OCI-LY7 (cell line): ENCODE measurements around the gene OPN1SW. TPM values are rescaled to one million over a fixed set of nuclear protein-coding genes. Genes with fewer than 3 reads are reported as not detected.

Experiments
- BruUV-seq: library from RNA; stranded (reverse); fragments of 400-500 nt; replicated peaks from 2 replicates; lab custom pipeline; 2021; lab: Mats Ljungman, UMichigan
- CTCF ChIA-PET: fragments of 300-600 bp; sonication (Branson Sonifier 250); formaldehyde crosslinking; loops from one replicate; lab custom pipeline; 2022; ENCODE audit warnings: antibody characterized with exemption; ENCODE audit not compliant: unreplicated experiment; lab: Charles Lee
- POLR2A ChIA-PET: fragments of 300-600 bp; sonication (Branson Sonifier 250); formaldehyde crosslinking; loops from one replicate; lab custom pipeline; 2022; ENCODE audit warnings: antibody characterized with exemption; lab: Charles Lee
- DNase-seq: peaks from one replicate; pipeline ENCODE4 v3.0.0-alpha.2; 2015; ENCODE audit warnings: low spot score
- H2AFZ ChIP-seq: fragments of 200-600 bp; sonication (generic), shearing (Covaris generic); 2 replicates; pipeline ENCODE4 v1.6.1; 2014; ENCODE audit warnings: mild to moderate bottlenecking, antibody characterized with exemption, low read length, moderate library complexity
- H3K27ac ChIP-seq: fragments of 200-600 bp; sonication (generic); 2 replicates; pipeline ENCODE4 v1.5.1; 2014; ENCODE audit warnings: mixed run types, low read depth, mild to moderate bottlenecking, moderate library complexity, low read length, inconsistent platforms; ENCODE audit not compliant: poor library complexity, severe bottlenecking
- H3K36me3 ChIP-seq: fragments of 200-600 bp; sonication (generic); 2 replicates; pipeline ENCODE4 v1.6.1; 2014; ENCODE audit warnings: mild to moderate bottlenecking, antibody characterized with exemption, low read length, moderate library complexity, mixed read lengths; ENCODE audit not compliant: insufficient read depth
- H3K4me1 ChIP-seq: fragments of 200-600 bp; sonication (generic); 2 replicates; pipeline ENCODE4 v1.5.1; 2014; ENCODE audit warnings: mild to moderate bottlenecking, low read length; ENCODE audit not compliant: insufficient read depth, poor library complexity, severe bottlenecking
- H3K4me2 ChIP-seq: fragments of 200-600 bp; sonication (generic); 2 replicates; pipeline ENCODE4 v1.6.1; 2014; ENCODE audit warnings: mild to moderate bottlenecking, low read length
- H3K4me3 ChIP-seq: fragments of 200-600 bp; sonication (generic); 2 replicates; pipeline ENCODE4 v1.5.1; 2014; ENCODE audit warnings: mild to moderate bottlenecking, low read depth, low read length; ENCODE audit not compliant: poor library complexity, severe bottlenecking
- H3K79me2 ChIP-seq: fragments of 200-600 bp; sonication (generic); 2 replicates; pipeline ENCODE4 v1.6.1; 2016; ENCODE audit warnings: low read depth, mild to moderate bottlenecking, low read length, moderate library complexity, mixed read lengths; ENCODE audit not compliant: insufficient read depth
- H3K9me2 ChIP-seq: fragments of 200-600 bp; sonication (generic); 2 replicates; pipeline ENCODE4 v1.6.1; 2016; ENCODE audit warnings: mild to moderate bottlenecking, low read length, mixed read lengths; ENCODE audit not compliant: insufficient read depth
- H3K9me3 ChIP-seq: fragments of 200-600 bp; sonication (generic); 2 replicates; pipeline ENCODE4 v1.6.1; 2014; ENCODE audit warnings: mild to moderate bottlenecking, mixed run types, low read length, mixed read lengths
- H4K20me1 ChIP-seq: fragments of 200-600 bp; sonication (generic); 2 replicates; pipeline ENCODE4 v1.6.1; 2014; ENCODE audit warnings: mild to moderate bottlenecking, antibody characterized with exemption, low read length, moderate library complexity, mixed read lengths; ENCODE audit not compliant: insufficient read depth
- EZH2phosphoT487 ChIP-seq: fragments of 200-600 bp; sonication (generic); IDR thresholded peaks from 2 replicates; pipeline ENCODE4 v1.6.1; 2018; ENCODE audit warnings: low read depth, borderline replicate concordance, mild to moderate bottlenecking, mixed run types, antibody characterized with exemption, low read length, moderate library complexity, mixed read lengths
- intact Hi-C: fragments of 100-400 bp; cut with micrococcal nuclease; formaldehyde crosslinking; loops from one replicate; pipeline ENCODE4 v1.10.0; 2022; ENCODE audit not compliant: unreplicated experiment
- total RNA-seq, 2 experiments: library from RNA; depleted of rRNA in 1 of 2; stranded (reverse); fragments of >200 nt in 1 of 2; shearing (Covaris generic) in 1 of 2; gene quantifications; 2 replicates each; pipeline ENCODE4 v1.2.3, GENCODE V29; 2014 to 2022
- TF ChIP-seq, protein P1 (sequence below): fragments of 200-600 bp; sonication (generic); conservative IDR thresholded peaks from 2 replicates; pipeline ENCODE4 v1.5.1; 2014; ENCODE audit warnings: mild to moderate bottlenecking, antibody characterized with exemption, low read length, moderate library complexity, mixed read lengths

The OPN1SW gene
- total RNA-seq, 2 experiments from 2014 or later, result not detected

DNA sequence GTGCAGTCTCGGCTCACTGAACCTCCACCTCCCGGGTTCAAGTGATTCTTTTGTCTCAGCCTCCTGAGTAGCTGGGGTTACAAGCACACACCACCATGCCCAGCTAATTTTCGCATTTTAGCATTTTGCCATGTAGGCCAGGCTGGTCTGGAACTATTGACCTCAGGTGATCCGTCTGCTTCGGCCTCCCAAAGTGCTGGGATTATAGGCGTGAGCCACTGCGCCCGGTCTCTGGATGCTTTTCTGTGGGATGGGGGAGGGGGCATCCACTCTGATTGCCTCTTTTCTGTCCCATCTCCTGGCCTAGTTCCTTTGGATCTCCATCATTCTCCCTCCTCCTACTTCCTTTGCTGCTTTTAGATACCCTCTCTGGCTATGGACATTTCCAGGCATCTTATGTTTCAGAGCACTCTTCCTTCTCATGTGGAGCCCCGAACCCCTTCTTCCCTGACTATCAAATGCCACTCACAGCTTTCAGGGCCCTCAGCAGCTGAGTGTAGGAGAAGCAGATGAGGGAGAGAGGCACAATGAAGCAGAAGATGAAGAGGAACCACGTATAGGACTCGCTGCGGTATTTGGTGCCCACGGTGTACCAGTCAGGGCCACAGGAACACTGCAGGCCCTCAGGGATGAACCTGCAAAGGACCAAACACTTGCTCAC lies 1.4 kb downstream of the OPN1SW start:
- intact Hi-C loops, result no loop called here
- BruUV-seq, result no TSS peak
- POLR2A ChIA-PET, result interaction anchor here (0.7 to 1.1 kb wide), 2 partner anchors 13 to 19 kb away, joined by 3 to 4 read pairs; no protein-coding TSS in a partner anchor

DNA sequence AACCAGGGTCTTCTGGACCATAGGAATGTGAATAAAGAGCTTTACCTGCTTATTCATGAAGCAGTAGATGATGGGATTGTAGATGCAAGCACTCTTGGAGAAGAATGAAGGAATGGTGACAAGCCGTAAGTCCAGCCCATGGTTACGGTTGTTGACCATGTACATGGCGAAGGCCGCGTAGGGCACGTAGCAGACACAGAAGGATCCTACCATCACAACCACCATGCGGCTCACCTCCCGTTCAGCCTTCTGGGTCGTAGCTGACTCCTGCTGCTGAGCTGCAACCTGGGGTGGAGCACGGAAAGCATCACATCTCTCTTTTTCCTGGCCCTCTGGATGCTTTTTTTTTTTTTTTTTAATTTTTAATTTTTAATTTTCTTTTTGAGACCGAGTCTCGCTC lies 2.0 kb downstream of the OPN1SW start:
- intact Hi-C loops, result no loop called here
- H4K20me1 ChIP-seq, result no peaks in the 10 kb centered on the region
- H3K9me3 ChIP-seq, result 0 out of 2 replicates have a peak, but pooled peaks cover 10% of the 10 kb centered on the region
- peaks cover 48% of the 10 kb centered on the region for H3K36me3 ChIP-seq
- BruUV-seq, result no TSS peak
- no peaks in the 10 kb centered on the region for H3K79me2 ChIP-seq
- TF ChIP-seq EZH2phosphoT487, result no peak
- H2AFZ ChIP-seq, result no peak overlapping the region
- no peak overlapping the region for H3K27ac ChIP-seq
- no peak overlapping the region for H3K4me3 ChIP-seq
- ChIA-PET CTCF (no interaction called here), POLR2A (interaction anchor here (0.6 to 1.1 kb wide), 3 partner anchors 13 to 634 kb away, joined by 3 to 4 read pairs (median 3); no protein-coding TSS in a partner anchor)
- H3K4me2 ChIP-seq, result no peak overlapping the region
- H3K9me2 ChIP-seq, result no peaks in the 10 kb centered on the region
- DNase-seq, result no peak
- no peaks in the 10 kb centered on the region for H3K4me1 ChIP-seq

More for the DNA sequence above, 1.4 kb downstream of the OPN1SW start:
- Histone ChIP-seq H3K36me3 (peaks cover 43% of the 10 kb centered on the region), H3K27ac (no peak overlapping the region), H3K9me3 (0 out of 2 replicates have a peak, but pooled peaks cover 10% of the 10 kb centered on the region), H2AFZ (no peak overlapping the region), H3K4me1 (no peaks in the 10 kb centered on the region), H4K20me1 (no peaks in the 10 kb centered on the region), H3K4me3 (no peak overlapping the region), H3K9me2 (no peaks in the 10 kb centered on the region), H3K4me2 (no peak overlapping the region), H3K79me2 (no peaks in the 10 kb centered on the region)
- CTCF ChIA-PET, result no interaction called here
- TF ChIP-seq, protein P1, sequence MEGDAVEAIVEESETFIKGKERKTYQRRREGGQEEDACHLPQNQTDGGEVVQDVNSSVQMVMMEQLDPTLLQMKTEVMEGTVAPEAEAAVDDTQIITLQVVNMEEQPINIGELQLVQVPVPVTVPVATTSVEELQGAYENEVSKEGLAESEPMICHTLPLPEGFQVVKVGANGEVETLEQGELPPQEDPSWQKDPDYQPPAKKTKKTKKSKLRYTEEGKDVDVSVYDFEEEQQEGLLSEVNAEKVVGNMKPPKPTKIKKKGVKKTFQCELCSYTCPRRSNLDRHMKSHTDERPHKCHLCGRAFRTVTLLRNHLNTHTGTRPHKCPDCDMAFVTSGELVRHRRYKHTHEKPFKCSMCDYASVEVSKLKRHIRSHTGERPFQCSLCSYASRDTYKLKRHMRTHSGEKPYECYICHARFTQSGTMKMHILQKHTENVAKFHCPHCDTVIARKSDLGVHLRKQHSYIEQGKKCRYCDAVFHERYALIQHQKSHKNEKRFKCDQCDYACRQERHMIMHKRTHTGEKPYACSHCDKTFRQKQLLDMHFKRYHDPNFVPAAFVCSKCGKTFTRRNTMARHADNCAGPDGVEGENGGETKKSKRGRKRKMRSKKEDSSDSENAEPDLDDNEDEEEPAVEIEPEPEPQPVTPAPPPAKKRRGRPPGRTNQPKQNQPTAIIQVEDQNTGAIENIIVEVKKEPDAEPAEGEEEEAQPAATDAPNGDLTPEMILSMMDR, result no peak
- no peak for TF ChIP-seq EZH2phosphoT487
- no peak for DNase-seq

DNA sequence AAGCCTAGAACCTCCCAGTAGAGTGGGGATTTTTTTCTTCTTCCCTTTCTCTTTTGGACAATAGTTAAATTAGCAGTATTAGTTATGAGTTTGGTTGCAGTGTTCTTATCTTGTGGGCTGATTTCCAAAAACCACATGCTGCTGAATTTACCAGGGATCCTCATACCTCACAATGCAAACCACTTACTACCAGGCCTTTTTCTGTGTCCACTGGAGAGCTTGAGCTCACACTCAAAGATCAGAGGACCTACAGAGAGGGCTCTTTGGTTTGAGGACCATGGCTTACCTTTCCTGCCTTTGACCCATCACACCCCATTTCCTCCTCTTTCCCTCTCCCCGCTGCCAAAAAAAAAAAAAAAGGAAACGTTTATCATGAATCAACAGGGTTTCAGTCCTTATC lies 5.4 kb downstream of the OPN1SW start:
- H3K27ac ChIP-seq, result no peak overlapping the region
- DNase-seq, result no peak
- H4K20me1 ChIP-seq, result no peaks in the 10 kb centered on the region
- H3K4me3 ChIP-seq, result no peak overlapping the region
- CTCF ChIA-PET, result no interaction called here
- no peaks in the 10 kb centered on the region for H3K79me2 ChIP-seq
- no peaks in the 10 kb centered on the region for H3K9me3 ChIP-seq
- POLR2A ChIA-PET, result interaction anchor here (1.1 to 1.6 kb wide), 2 partner anchors 15 to 29 kb away, joined by 5 to 6 read pairs; no protein-coding TSS in a partner anchor
- H3K36me3 ChIP-seq, result peaks cover 79% of the 10 kb centered on the region
- TF ChIP-seq EZH2phosphoT487, result no peak
- TF ChIP-seq, protein P1, result no peak
- H3K4me2 ChIP-seq, result no peak overlapping the region
- no peaks in the 10 kb centered on the region for H3K9me2 ChIP-seq
- no peaks in the 10 kb centered on the region for H3K4me1 ChIP-seq
- BruUV-seq, result no TSS peak
- no peak overlapping the region for H2AFZ ChIP-seq
- intact Hi-C loops, result no loop called here
